D721Med (cell line): Measurements from ENCODE around the gene EPHA8.

Experiments used
- DNase-seq: peaks from one replicate; pipeline ENCODE4 v3.0.0; 2011; ENCODE audit warnings: low spot score; ENCODE audit not compliant: insufficient read length
- FAIRE-seq: peaks from 2 replicates; lab custom pipeline; 2011; peaks lifted over from hg19 to GRCh38; lab: Jason Lieb, UNC
- TF ChIP-seq, protein P1 (sequence below): IDR thresholded peaks from 2 replicates; pipeline ENCODE4 v1.5.1; 2012; ENCODE audit warnings: mild to moderate bottlenecking, control low read depth; ENCODE audit not compliant: insufficient read depth; ENCODE audit errors: missing control alignments

Gene EPHA8

DNA sequence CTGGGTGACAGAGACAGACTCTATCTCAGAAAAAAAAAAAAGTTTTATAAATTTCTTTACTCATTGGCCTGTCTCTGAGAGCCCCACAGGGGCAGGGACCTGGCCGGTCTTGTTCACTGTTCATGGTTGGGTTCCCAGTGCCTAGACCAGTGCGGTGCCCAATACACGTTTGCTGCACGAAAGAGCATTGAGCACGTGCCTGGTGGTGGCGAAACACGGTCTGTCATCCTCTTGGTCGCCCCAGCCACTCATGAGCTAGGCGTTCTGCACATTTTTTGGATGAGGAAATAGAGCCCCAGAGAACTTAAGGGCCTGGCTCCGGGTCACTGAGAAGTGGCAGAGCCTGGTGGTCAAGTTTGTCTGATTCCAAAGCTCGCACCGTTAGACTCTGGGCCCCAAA, 18.7 kb upstream of the EPHA8 start:
- TF ChIP-seq, protein P1, sequence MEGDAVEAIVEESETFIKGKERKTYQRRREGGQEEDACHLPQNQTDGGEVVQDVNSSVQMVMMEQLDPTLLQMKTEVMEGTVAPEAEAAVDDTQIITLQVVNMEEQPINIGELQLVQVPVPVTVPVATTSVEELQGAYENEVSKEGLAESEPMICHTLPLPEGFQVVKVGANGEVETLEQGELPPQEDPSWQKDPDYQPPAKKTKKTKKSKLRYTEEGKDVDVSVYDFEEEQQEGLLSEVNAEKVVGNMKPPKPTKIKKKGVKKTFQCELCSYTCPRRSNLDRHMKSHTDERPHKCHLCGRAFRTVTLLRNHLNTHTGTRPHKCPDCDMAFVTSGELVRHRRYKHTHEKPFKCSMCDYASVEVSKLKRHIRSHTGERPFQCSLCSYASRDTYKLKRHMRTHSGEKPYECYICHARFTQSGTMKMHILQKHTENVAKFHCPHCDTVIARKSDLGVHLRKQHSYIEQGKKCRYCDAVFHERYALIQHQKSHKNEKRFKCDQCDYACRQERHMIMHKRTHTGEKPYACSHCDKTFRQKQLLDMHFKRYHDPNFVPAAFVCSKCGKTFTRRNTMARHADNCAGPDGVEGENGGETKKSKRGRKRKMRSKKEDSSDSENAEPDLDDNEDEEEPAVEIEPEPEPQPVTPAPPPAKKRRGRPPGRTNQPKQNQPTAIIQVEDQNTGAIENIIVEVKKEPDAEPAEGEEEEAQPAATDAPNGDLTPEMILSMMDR: no peak
- FAIRE-seq (no peak), DNase-seq (no peak)

DNA sequence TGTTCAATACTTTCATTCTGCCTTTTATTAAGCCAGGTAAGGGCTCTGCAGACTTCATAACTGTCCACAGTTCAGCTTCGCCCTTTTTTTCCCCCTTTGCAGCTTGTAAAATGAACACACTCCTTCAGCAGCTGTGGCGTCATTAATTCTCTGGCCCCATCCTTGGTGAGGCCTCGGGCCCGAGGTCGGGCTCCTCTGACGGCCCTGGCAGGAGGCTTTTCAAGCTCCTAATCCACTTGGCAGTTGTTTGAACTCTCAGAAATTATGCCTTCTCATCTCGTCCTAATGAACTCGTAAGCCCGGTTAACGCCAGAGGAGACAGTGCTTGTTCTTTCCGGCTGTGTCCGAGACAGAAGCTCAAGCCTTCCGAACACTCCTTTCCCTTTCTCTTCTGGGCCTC, 18.1 kb upstream of the EPHA8 start:
- FAIRE-seq: no peak

DNA sequence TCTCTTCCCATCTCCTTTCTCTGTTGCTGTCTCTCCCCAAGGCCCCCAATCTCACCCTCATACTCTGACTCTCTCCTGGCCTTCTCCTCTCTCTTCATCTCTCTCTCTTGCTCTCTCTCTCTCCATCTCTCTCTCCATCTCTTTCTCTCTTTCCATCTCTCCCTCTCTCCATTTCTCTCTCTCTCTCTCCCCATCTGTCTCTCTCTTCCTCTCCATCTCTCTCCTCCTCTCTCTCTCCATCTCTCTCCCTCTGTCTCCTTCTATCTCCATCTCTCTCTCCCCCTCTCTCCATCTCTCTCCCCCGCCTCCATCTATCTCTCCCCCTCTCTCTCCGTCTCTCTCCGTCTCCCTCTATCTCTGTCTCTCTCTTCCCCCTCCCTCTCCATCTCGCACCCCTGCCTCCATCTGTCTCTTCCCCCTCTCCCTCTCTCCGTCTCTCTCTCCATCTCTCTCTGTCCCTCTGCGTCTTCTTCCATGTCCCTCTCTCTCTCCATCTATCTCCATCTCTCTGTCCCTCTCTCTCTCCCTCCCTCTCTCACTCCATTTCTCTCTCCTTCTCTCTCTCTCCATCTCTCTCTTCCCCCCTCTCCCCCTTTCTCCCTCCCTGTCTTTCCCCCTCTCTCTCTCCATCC, 16.0 kb upstream of the EPHA8 start:
- no peak for FAIRE-seq
- no peak for DNase-seq
- TF ChIP-seq, protein P1: no peak

More for the DNA sequence above, 18.1 kb upstream of the EPHA8 start:
- TF ChIP-seq, protein P1: no peak
- DNase-seq: no peak

DNA sequence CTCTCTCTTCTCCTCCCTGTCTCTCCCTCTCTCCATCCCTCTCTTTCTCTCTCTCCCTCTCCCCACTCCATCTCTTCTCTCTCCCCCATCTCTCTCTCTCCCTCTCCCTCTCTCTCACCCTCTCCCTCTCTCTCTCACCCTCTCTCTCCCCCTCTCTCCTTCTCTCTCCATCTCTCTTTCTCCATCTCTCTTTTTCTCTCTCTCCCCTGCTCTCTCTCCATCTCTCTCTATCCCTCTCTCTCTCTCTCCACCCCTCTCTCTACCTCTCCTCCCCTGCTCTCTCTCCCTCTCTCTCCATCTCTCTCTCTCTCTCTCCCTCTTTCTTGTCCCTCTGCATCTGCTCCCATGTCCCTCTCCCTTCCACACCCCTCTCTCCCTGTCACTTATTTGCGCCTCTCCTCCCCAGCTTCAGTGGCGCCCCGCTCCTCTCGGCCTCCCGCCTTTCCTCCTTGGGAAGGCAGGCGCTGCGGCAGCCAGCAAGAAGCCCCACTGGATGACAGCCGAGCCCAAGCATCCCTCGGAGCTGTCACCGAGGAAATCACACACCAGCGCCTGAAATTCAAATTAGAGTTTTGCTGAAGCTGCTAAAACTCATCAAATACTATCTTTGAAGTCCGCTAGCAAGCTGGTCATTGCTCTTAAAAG, 15.3 kb upstream of the EPHA8 start:
- TF ChIP-seq, protein P1: no peak
- no peak for FAIRE-seq
- no peak for DNase-seq

DNA sequence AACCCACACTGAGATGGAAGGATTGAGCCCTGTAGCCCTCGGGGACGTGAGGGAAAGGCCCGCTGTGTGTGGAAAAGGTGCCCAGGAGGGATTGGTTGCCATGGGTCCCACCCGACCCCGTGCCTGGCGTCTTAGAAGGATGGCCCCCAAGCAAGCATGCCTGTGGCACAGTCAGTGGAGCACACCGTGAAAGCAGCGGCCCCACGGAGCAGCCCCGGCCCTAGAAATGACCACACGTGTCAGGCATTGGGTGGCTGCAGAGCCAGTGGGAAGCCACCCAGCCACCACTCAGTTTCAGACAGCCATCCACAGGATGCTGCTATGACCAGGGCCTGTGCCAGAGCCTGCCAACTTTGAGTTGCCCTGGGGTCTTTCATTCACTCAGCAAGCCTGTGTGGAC, 13.3 kb upstream of the EPHA8 start:
- TF ChIP-seq, protein P1: no peak
- FAIRE-seq (no peak), DNase-seq (no peak)

DNA sequence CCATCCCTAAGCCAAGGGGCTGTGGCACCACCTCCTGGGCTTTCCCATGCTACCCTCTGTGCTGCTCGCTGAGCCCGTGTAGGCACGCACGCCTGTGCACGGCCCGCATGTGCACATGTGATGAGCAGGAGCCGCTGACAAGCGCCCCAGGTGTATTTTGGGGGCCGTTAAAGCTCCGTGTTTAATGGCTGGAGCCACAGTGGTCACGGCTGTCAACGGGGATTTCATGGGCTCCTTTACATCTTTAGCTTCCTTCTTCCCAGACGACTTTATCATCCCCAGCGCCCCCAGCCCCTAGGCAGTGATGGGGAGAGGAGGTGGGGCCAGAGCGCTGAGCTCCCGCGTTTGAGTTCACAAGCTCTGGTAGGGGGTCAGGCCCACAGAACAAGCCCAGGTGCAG, 11.7 kb upstream of the EPHA8 start:
- FAIRE-seq (no peak), DNase-seq (no peak)
- TF ChIP-seq, protein P1: no peak

DNA sequence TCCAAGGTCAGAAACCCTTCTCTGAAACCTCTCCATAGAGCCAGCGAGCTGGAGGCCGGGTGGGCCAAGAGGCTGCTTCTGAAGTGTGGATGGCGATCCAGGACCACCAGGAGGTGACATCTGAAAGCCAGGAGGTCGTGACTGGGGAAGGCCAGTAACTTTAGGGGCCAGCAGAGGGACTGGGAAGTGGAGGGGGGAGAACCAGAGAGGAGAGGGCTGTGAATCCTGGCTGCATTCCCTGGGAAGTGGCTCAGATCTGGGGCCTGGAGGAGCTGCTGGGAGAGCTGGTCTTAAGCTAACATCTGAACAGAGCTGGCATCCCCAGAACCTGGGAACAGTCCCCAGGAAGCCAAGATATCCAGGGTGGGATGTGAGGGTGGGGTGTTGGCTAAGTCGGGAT, 11.3 kb upstream of the EPHA8 start:
- no peak for FAIRE-seq
- DNase-seq: no peak
- TF ChIP-seq, protein P1: no peak
